HG03196 (cell line): ENCODE measurements around the gene SLC39A6.
"Not testable (repeated sequence)": the region's sequence is repeated elsewhere in the genome, so short reads cannot be mapped to it uniquely, and the experiment has no call there.

Experiments used
- ATAC-seq: cut with Tn5 transposase; IDR thresholded peaks from one replicate; pipeline ENCODE4 v1.9.1; 2021; ENCODE audit not compliant: unreplicated experiment

Gene SLC39A6

GRCh38 chr18:36129300-36130038 lies at the start of gene SLC39A6, which contains the start of gene ELP2:
SLC39A6 (minus strand) TSS chr18:36129340; CDS start chr18:36127007, 2,333 bp downstream.
ELP2 (plus strand) TSS chr18:36129899; CDS start chr18:36129934, 35 bp downstream.
- ATAC-seq: peak; percentile 91

GRCh38 chr18:36177913-36178312 lies 48.8 kb upstream of the SLC39A6 start:
- no peak for ATAC-seq

- ATAC-seq: no peak
Measured at GRCh38 chr18:36176711-36177110, 47.6 kb upstream of the SLC39A6 start.

- no peak for ATAC-seq
Measured at GRCh38 chr18:36176177-36176584, 47.0 kb upstream of the SLC39A6 start.

- no peak for ATAC-seq
Measured at GRCh38 chr18:36175481-36175880, 46.3 kb upstream of the SLC39A6 start.

- ATAC-seq: no peak
Measured at GRCh38 chr18:36169938-36170337, 40.8 kb upstream of the SLC39A6 start.

- not testable (repeated sequence) for ATAC-seq
Measured at GRCh38 chr18:36168296-36168695, 39.2 kb upstream of the SLC39A6 start.

- ATAC-seq: no peak
Measured at GRCh38 chr18:36167692-36168218, 38.6 kb upstream of the SLC39A6 start.

GRCh38 chr18:36162981-36163380 lies 33.8 kb upstream of the SLC39A6 start:
- no peak for ATAC-seq

- no peak for ATAC-seq
Measured at GRCh38 chr18:36160959-36161371, 31.8 kb upstream of the SLC39A6 start.

- ATAC-seq: no peak
Measured at GRCh38 chr18:36158266-36158867, 29.2 kb upstream of the SLC39A6 start.

- no peak for ATAC-seq
Measured at GRCh38 chr18:36157441-36157840, 28.3 kb upstream of the SLC39A6 start.

- ATAC-seq: no peak
Measured at GRCh38 chr18:36155851-36156757, 27.0 kb upstream of the SLC39A6 start.

- no peak for ATAC-seq
Measured at GRCh38 chr18:36153771-36154170, 24.6 kb upstream of the SLC39A6 start.

GRCh38 chr18:36153203-36153602 lies 24.1 kb upstream of the SLC39A6 start:
- no peak for ATAC-seq

GRCh38 chr18:36152781-36153180 lies 23.6 kb upstream of the SLC39A6 start:
- ATAC-seq: no peak

GRCh38 chr18:36149514-36150289 lies 20.6 kb upstream of the SLC39A6 start:
- peak; percentile 85 for ATAC-seq

GRCh38 chr18:36143391-36143790 lies 14.3 kb upstream of the SLC39A6 start:
- no peak for ATAC-seq

GRCh38 chr18:36142751-36143150 lies 13.6 kb upstream of the SLC39A6 start:
- no peak for ATAC-seq

GRCh38 chr18:36141576-36141975 lies 12.4 kb upstream of the SLC39A6 start:
- no peak for ATAC-seq
